Keratinocyte (primary cell): Measurements from ENCODE around the gene PLXNA2. TPM values are rescaled to one million over a fixed set of nuclear protein-coding genes. Genes with fewer than 3 reads are reported as not detected.
A peak's percentile ranks its signal among the peaks of the same experiment; 100 is the strongest.

ENCODE experiments used
- DNase-seq: peaks from one replicate; pipeline ENCODE4 v3.0.0-alpha.2; 2011; ENCODE audit warnings: low read depth, missing footprints, low spot score
- FAIRE-seq: peaks from 2 replicates; lab custom pipeline; 2011; peaks lifted over from hg19 to GRCh38; lab: Jason Lieb, UNC
- H2AFZ ChIP-seq: 2 replicates; pipeline ENCODE4 v1.6.0; 2012; ENCODE audit warnings: low read length, control low read depth, inconsistent platforms; ENCODE audit not compliant: control insufficient read depth
- H3K27ac ChIP-seq: 2 replicates; pipeline ENCODE4 v1.5.1; 2011; ENCODE audit warnings: low read length; ENCODE audit not compliant: control insufficient read depth, insufficient read depth
- H3K27me3 ChIP-seq: 3 replicates; pipeline ENCODE4 v1.6.0; 2011; ENCODE audit warnings: low read length; ENCODE audit not compliant: control insufficient read depth, insufficient read depth; ENCODE audit errors: extremely low read depth
- H3K36me3 ChIP-seq, 2 experiments: 2 replicates in 1 of 2; 3 replicates in 1 of 2; pipeline ENCODE4 v1.5.1; 2011; ENCODE audit warnings: low read length in 2 of 2, mild to moderate bottlenecking in 1 of 2; ENCODE audit not compliant: control insufficient read depth in 2 of 2, insufficient read depth in 2 of 2; ENCODE audit errors: extremely low read depth in 1 of 2
- H3K4me1 ChIP-seq: 3 replicates; pipeline ENCODE4 v1.5.1; 2011; ENCODE audit warnings: low read length; ENCODE audit not compliant: control insufficient read depth, insufficient read depth; ENCODE audit errors: extremely low read depth
- H3K4me2 ChIP-seq: 3 replicates; pipeline ENCODE4 v1.6.0; 2011; ENCODE audit warnings: low read depth, low read length; ENCODE audit not compliant: control insufficient read depth, insufficient read depth; ENCODE audit errors: extremely low read depth
- H3K4me3 ChIP-seq, 3 experiments: fragments of 200-600 bp in 1 of 3; sonication (generic) in 1 of 3; 2 replicates in 2 of 3; 3 replicates in 1 of 3; pipeline ENCODE4 v1.5.1; 2011 to 2016; ENCODE audit warnings: low read length in 3 of 3, mild to moderate bottlenecking in 3 of 3, control low read depth in 2 of 3, inconsistent platforms in 1 of 3, low read depth in 1 of 3, mixed read lengths in 1 of 3, mixed run types in 1 of 3, moderate library complexity in 1 of 3; ENCODE audit not compliant: control insufficient read depth in 2 of 3, insufficient read depth in 2 of 3; ENCODE audit errors: extremely low read depth in 1 of 3
- H3K79me2 ChIP-seq: 2 replicates; pipeline ENCODE4 v1.6.0; 2012; ENCODE audit warnings: low read length; ENCODE audit not compliant: control insufficient read depth, insufficient read depth
- H3K9ac ChIP-seq: 3 replicates; pipeline ENCODE4 v1.6.0; 2011; ENCODE audit warnings: low read length; ENCODE audit not compliant: control insufficient read depth, insufficient read depth; ENCODE audit errors: extremely low read depth
- H3K9me1 ChIP-seq: 3 replicates; pipeline ENCODE4 v1.6.0; 2011; ENCODE audit warnings: low read length; ENCODE audit not compliant: control insufficient read depth, insufficient read depth; ENCODE audit errors: extremely low read depth
- H3K9me3 ChIP-seq: 2 replicates; pipeline ENCODE4 v1.5.1; 2012; ENCODE audit warnings: low read depth, low read length; ENCODE audit not compliant: control insufficient read depth
- H4K20me1 ChIP-seq: 3 replicates; pipeline ENCODE4 v1.6.0; 2011; ENCODE audit warnings: low read length; ENCODE audit not compliant: control insufficient read depth, insufficient read depth; ENCODE audit errors: extremely low read depth
- EZH2 ChIP-seq: IDR thresholded peaks from one replicate; pipeline ENCODE4 v1.6.1; 2012; ENCODE audit warnings: inconsistent platforms, mild to moderate bottlenecking, low read length, moderate library complexity
- dilution Hi-C: fragments of 300-500 bp; cut with MboI; formaldehyde crosslinking; loops from one replicate; pipeline ENCODE4 v1.7.0; 2020; ENCODE audit warnings: low sequenced_read_pairs; ENCODE audit not compliant: extremely low pct_ligation_motif_present
- polyA plus RNA-seq, 5 experiments: library from polyadenylated mRNA; depleted of rRNA in 3 of 5; stranded (reverse) in 3 of 5; stranded (forward) in 1 of 5; unstranded in 1 of 5; fragments of >200 nt; gene quantifications; 1 replicate in 1 of 5; 2 replicates in 3 of 5; 3 replicates in 1 of 5; pipeline versions ENCODE4 v1.2.1 to v1.2.3, GENCODE V29; 2011 to 2012; ENCODE audit warnings: missing spikeins in 2 of 5, low read depth in 1 of 5, low replicate concordance in 1 of 5
- TF ChIP-seq, protein P1 (sequence below), 3 experiments: IDR thresholded peaks in 1 of 3; conservative IDR thresholded peaks in 1 of 3; optimal IDR thresholded peaks in 1 of 3; 2 replicates in 2 of 3; 3 replicates in 1 of 3; pipeline versions ENCODE3 to v1.5.1; 2011; ENCODE audit warnings: low read length in 3 of 3, mild to moderate bottlenecking in 3 of 3, moderate library complexity in 2 of 3, control low read depth in 1 of 3, inconsistent platforms in 1 of 3; ENCODE audit not compliant: insufficient read depth in 2 of 3; ENCODE audit errors: extremely low read depth in 1 of 3

PLXNA2 gene
- polyA plus RNA-seq, 1 donor (not counting 4 experiments of a cell fraction or from before 2014, with no cell fraction given): 6.7 TPM

DNA sequence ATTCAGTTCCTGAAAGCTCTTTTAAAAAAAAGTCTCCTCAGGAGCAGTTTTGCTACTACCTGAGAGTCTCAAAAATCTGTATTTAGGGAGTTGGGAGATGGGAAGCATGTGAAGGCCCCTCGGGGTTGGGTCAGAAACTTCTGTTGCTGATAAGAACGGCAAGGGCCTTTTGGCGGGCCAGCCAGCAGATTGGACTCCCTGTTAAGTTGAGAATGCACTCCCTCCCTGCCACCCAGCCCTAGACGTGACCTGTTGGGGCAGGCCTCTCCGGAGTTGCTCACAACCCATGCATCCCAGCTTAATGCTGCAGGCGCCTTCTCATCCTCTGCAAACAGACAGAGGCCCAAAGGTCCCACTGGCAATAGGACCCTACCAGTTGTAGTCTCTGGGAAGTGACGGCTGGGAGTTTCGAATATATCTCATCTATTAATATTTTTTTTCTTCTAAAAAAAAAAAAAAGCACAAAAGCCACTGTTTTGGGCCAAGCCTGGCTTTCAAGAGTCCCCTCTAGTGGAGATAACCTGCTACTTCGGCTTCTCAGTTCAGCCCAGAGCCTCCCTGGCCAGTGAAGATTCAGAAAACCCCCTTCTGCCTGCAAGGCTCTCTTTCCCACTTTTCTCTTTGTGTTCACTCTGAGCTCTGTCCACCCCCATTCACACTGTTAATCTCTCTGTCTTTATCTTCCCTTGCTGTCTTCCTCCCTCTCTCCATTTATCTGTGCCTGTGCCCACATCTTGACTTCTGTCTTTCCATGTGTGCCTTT is 5.3 kb downstream of the PLXNA2 start:
- no peak for TF ChIP-seq EZH2
- TF ChIP-seq, protein P1, sequence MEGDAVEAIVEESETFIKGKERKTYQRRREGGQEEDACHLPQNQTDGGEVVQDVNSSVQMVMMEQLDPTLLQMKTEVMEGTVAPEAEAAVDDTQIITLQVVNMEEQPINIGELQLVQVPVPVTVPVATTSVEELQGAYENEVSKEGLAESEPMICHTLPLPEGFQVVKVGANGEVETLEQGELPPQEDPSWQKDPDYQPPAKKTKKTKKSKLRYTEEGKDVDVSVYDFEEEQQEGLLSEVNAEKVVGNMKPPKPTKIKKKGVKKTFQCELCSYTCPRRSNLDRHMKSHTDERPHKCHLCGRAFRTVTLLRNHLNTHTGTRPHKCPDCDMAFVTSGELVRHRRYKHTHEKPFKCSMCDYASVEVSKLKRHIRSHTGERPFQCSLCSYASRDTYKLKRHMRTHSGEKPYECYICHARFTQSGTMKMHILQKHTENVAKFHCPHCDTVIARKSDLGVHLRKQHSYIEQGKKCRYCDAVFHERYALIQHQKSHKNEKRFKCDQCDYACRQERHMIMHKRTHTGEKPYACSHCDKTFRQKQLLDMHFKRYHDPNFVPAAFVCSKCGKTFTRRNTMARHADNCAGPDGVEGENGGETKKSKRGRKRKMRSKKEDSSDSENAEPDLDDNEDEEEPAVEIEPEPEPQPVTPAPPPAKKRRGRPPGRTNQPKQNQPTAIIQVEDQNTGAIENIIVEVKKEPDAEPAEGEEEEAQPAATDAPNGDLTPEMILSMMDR (optimal IDR thresholded peaks at IDR 0.05 in 1 of 3, IDR thresholded peaks at IDR 0.05 in 1 of 3, conservative IDR thresholded peaks at IDR 0.05 in 1 of 3; ENCODE audit: extremely low read depth in 1 of 3, insufficient read depth in 2 of 3, low read length in 3 of 3): peak; percentile 41 to 88 (median 67)
- DNase-seq (no peak), FAIRE-seq (peak; percentile 79)
- H3K9ac ChIP-seq: peak overlapping the region; percentile 43
- peaks cover 0 to 9% of the 10 kb centered on the region in 2 experiments for H3K36me3 ChIP-seq
- peaks cover 80% of the 10 kb centered on the region for H3K79me2 ChIP-seq
- peaks cover 4% of the 10 kb centered on the region for H3K9me1 ChIP-seq
- no peaks in the 10 kb centered on the region for H3K27me3 ChIP-seq
- H3K4me1 ChIP-seq: peaks cover 83% of the 10 kb centered on the region
- H2AFZ ChIP-seq: no peak overlapping the region
- no peaks in the 10 kb centered on the region for H4K20me1 ChIP-seq
- peak overlapping the region; percentile 76 for H3K27ac ChIP-seq
- dilution Hi-C loops: no loop called here
- no peaks in the 10 kb centered on the region for H3K9me3 ChIP-seq
- H3K4me2 ChIP-seq: peak overlapping the region; percentile 87
- peak overlapping the region in 2 of 3 experiments; percentile 45 to 48 for H3K4me3 ChIP-seq

DNA sequence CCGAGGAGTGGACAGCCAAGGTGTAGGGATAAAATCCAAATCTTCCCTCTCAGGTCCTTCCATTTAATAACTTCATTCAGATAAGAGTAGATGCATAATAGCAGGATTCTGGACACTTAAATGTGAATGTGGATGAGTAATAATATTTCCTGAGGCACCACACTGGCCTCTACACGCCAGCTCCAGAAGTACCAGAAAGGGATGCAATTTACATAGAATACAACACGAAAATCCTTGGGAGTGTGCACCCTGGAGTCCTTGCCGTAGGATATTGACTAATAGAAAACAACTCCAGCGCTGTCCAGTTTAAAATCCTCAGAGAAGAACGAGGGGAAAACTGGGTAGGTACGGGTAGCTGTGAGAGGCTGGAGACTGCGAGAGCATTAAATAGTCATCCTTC is 6.9 kb downstream of the PLXNA2 start:
- Histone ChIP-seq H3K4me2 (peak overlapping the region; percentile 87), H3K4me1 (peaks cover 82% of the 10 kb centered on the region)

More for the DNA sequence above, 6.9 kb downstream of the PLXNA2 start:
- dilution Hi-C loops: no loop called here
- Histone ChIP-seq H3K27ac (peak overlapping the region; percentile 59), H3K79me2 (peaks cover 77% of the 10 kb centered on the region), H3K9me1 (peaks cover 4% of the 10 kb centered on the region), H3K36me3 (peaks cover 0 to 9% of the 10 kb centered on the region in 2 experiments), H3K27me3 (no peaks in the 10 kb centered on the region), H2AFZ (no peak overlapping the region), H3K4me3 (peak overlapping the region in 1 of 3 experiments; percentile 21), H4K20me1 (no peaks in the 10 kb centered on the region), H3K9ac (no peak overlapping the region), H3K9me3 (no peaks in the 10 kb centered on the region)
- FAIRE-seq (peak; percentile 63), DNase-seq (no peak)
- no peak for TF ChIP-seq EZH2
- TF ChIP-seq, protein P1 (optimal IDR thresholded peaks at IDR 0.05 in 1 of 3, IDR thresholded peaks at IDR 0.05 in 1 of 3, conservative IDR thresholded peaks at IDR 0.05 in 1 of 3; ENCODE audit: extremely low read depth in 1 of 3, insufficient read depth in 2 of 3, low read length in 3 of 3): peak in 2 of 3 experiments; percentile 17 to 38
